ENCODE measurements around the gene PUS10. TPM values are rescaled to one million over a fixed set of nuclear protein-coding genes. Genes with fewer than 3 reads are reported as not detected.

PUS10 gene
- total RNA-seq, 6 experiments from 2014 or later, result 8.6 to 15.3 (median 13.1) TPM

- Histone ChIP-seq H3K4me3 (no peak overlapping the region), H3K27me3 (no peaks in the 10 kb centered on the region), H3K9me3 (no peaks in the 10 kb centered on the region), H3K36me3 (peaks cover 0 to 57% (median 11%) of the 10 kb centered on the region in 4 donors), H3K27ac (no peak overlapping the region), H3K4me1 (no peaks in the 10 kb centered on the region)
- intact Hi-C loops (cut with DNase I), result no loop called here
- TF ChIP-seq CTCF (IDR thresholded peaks at IDR 0.05), result no peak
- TF ChIP-seq POLR2A (IDR thresholded peaks at IDR 0.05), result no peak
- ATAC-seq (no peak), DNase-seq (no peak)
- no CpG with 5 or more reads among the region's 1 CpG for WGBS (ENCODE audit: insufficient coverage, low coverage, low lambda C conversion rate, missing lambda C conversion rate)
Observed at GRCh38 chr2:60899892-60900249, 118.2 kb downstream of the PUS10 start.

- TF ChIP-seq CTCF (IDR thresholded peaks at IDR 0.05), result no peak
- TF ChIP-seq POLR2A (IDR thresholded peaks at IDR 0.05), result no peak
- no peak overlapping the region for H3K4me3 ChIP-seq
- ATAC-seq, result no peak
- DNase-seq, result no peak
- H3K36me3 ChIP-seq, result peaks cover 0 to 59% (median 12%) of the 10 kb centered on the region in 4 donors
- WGBS (ENCODE audit: insufficient coverage, low coverage, low lambda C conversion rate, missing lambda C conversion rate), result 67% methylated on average over 4 of the region's 6 CpGs
- no peak overlapping the region for H3K27ac ChIP-seq
- H3K9me3 ChIP-seq, result no peaks in the 10 kb centered on the region
- H3K4me1 ChIP-seq, result no peaks in the 10 kb centered on the region
- H3K27me3 ChIP-seq, result no peaks in the 10 kb centered on the region
- intact Hi-C loops (cut with DNase I), result no loop called here
Observed at GRCh38 chr2:60899230-60899891, 118.7 kb downstream of the PUS10 start.

GRCh38 chr2:60898567-60898966 lies 119.5 kb downstream of the PUS10 start:
- 100% methylated on average over 1 of the region's 1 CpG for WGBS (ENCODE audit: insufficient coverage, low coverage, low lambda C conversion rate, missing lambda C conversion rate)

More at GRCh38 chr2:60898567-60898966, 119.5 kb downstream of the PUS10 start:
- TF ChIP-seq CTCF (IDR thresholded peaks at IDR 0.05), result no peak
- no peak for TF ChIP-seq POLR2A (IDR thresholded peaks at IDR 0.05)
- no peaks in the 10 kb centered on the region for H3K27me3 ChIP-seq
- H3K4me3 ChIP-seq, result no peak overlapping the region
- no peak for DNase-seq
- intact Hi-C loops (cut with DNase I), result no loop called here
- H3K36me3 ChIP-seq, result peaks cover 0 to 58% (median 12%) of the 10 kb centered on the region in 4 donors
- H3K27ac ChIP-seq, result no peak overlapping the region
- no peak for ATAC-seq
- no peaks in the 10 kb centered on the region for H3K4me1 ChIP-seq
- H3K9me3 ChIP-seq, result no peaks in the 10 kb centered on the region

Small RNA genes lying within 50 kb of the gene (small RNA-seq; reads per million reads assigned to genes)
- gene RNA5SP95, result 0 reads per million in 2 experiments
- 0 reads per million in 2 experiments for gene RNU4-51P

Other genes starting within 250 kb of the PUS10 start
- gene REL, start 136.7 kb downstream of the PUS10 start, total RNA-seq, result 1 to 10 TPM; 3.5 to 7.5 (median 5.0) TPM
- gene PEX13, start 535 bp downstream of the PUS10 start, total RNA-seq, result 10 to 100 TPM; 23.0 to 34.3 (median 26.3) TPM
- 1 to 10 TPM; 1.3 to 4.4 (median 1.9) TPM for gene SANBR, start 47.6 kb upstream of the PUS10 start, total RNA-seq
- 10 to 100 TPM; 10.2 to 12.0 (median 10.6) TPM for gene C2orf74, start 143.9 kb upstream of the PUS10 start, total RNA-seq

Measured in right lobe of liver (tissue), 6 donors.